Measurements from ENCODE around the gene TCEA3. TPM values are rescaled to one million over a fixed set of nuclear protein-coding genes. Genes with fewer than 3 reads are reported as not detected.

Gene TCEA3
- total RNA-seq, 1 donor from 2014 or later: 2.0 TPM

- DNase-seq (ENCODE audit: low spot score in 2 of 2) (no peak), FAIRE-seq (no peak)
These were observed 53.6 kb downstream of the TCEA3 start for GRCh38 chr1:23370709-23371584.

GRCh38 chr1:23370330-23370708 is 54.2 kb downstream of the TCEA3 start:
- no peak for DNase-seq (ENCODE audit: low spot score in 2 of 2)
- FAIRE-seq: no peak

GRCh38 chr1:23369335-23370013 is 55.1 kb downstream of the TCEA3 start, which contains the start of gene ZNF436:
Gene ZNF436, minus strand, starts transcription at chr1:23369836. Its CDS starts 1,831 bp downstream, at chr1:23368005.
- no peak for FAIRE-seq
- peak; percentile 46 to 54 for DNase-seq (ENCODE audit: low spot score in 2 of 2)

- FAIRE-seq: no peak
These were observed 55.8 kb downstream of the TCEA3 start for GRCh38 chr1:23368562-23369334.

GRCh38 chr1:23367791-23368561 is 56.6 kb downstream of the TCEA3 start:
- DNase-seq (ENCODE audit: low spot score in 2 of 2) (peak; percentile 91 to 97), FAIRE-seq (peak; percentile 19)

More at GRCh38 chr1:23368562-23369334, 55.8 kb downstream of the TCEA3 start:
- peak; percentile 80 to 81 for DNase-seq (ENCODE audit: low spot score in 2 of 2)

- FAIRE-seq (no peak), DNase-seq (ENCODE audit: low spot score in 2 of 2) (no peak)
These were observed 57.1 kb downstream of the TCEA3 start for GRCh38 chr1:23367451-23367790.

- FAIRE-seq: no peak
- DNase-seq (ENCODE audit: low spot score in 2 of 2): no peak
These were observed 58.0 kb downstream of the TCEA3 start for GRCh38 chr1:23366598-23366997.

GRCh38 chr1:23366146-23366545 is 58.4 kb downstream of the TCEA3 start:
- no peak for FAIRE-seq
- no peak for DNase-seq (ENCODE audit: low spot score in 2 of 2)

- FAIRE-seq (no peak), DNase-seq (ENCODE audit: low spot score in 2 of 2) (no peak)
These were observed 62.3 kb downstream of the TCEA3 start for GRCh38 chr1:23362218-23362713.

GRCh38 chr1:23358310-23358875 is 66.2 kb downstream of the TCEA3 start:
- FAIRE-seq: no peak
- no peak for DNase-seq (ENCODE audit: low spot score in 2 of 2)

- FAIRE-seq (no peak), DNase-seq (ENCODE audit: low spot score in 2 of 2) (no peak)
These were observed 67.2 kb downstream of the TCEA3 start for GRCh38 chr1:23357138-23357908.

- DNase-seq (ENCODE audit: low spot score in 2 of 2) (no peak), FAIRE-seq (no peak)
These were observed 67.9 kb downstream of the TCEA3 start for GRCh38 chr1:23356471-23357137.

GRCh38 chr1:23354245-23354644 is 70.3 kb downstream of the TCEA3 start:
- no peak for DNase-seq (ENCODE audit: low spot score in 2 of 2)

GRCh38 chr1:23352096-23352695 is 72.4 kb downstream of the TCEA3 start:
- DNase-seq (ENCODE audit: low spot score in 2 of 2) (no peak), FAIRE-seq (no peak)

More at GRCh38 chr1:23354245-23354644, 70.3 kb downstream of the TCEA3 start:
- no peak for FAIRE-seq

- no peak for FAIRE-seq
- no peak for DNase-seq (ENCODE audit: low spot score in 2 of 2)
These were observed 78.6 kb downstream of the TCEA3 start for GRCh38 chr1:23345920-23346319.

GRCh38 chr1:23344987-23345472 is 79.5 kb downstream of the TCEA3 start:
- FAIRE-seq: no peak
- peak in 1 of 2 donors; percentile 13 for DNase-seq (ENCODE audit: low spot score in 2 of 2)

GRCh38 chr1:23344111-23344986 is 80.2 kb downstream of the TCEA3 start, which contains the start of gene HNRNPR:
Gene HNRNPR, minus strand, starts transcription at chr1:23344284. Its CDS starts 3,276 bp downstream, at chr1:23341008.
- peak; percentile 97 to 98 for DNase-seq (ENCODE audit: low spot score in 2 of 2)
- peak; percentile 28 for FAIRE-seq
